NCI-H1417 treated with DMSO at 0.1 percent for 48 hours (cell line): ENCODE data around the gene TMEM132D.
"Not testable (repeated sequence)": the region's sequence is repeated elsewhere in the genome, so short reads cannot be mapped to it uniquely, and the experiment has no call there.

Source experiments
- DNase-seq: peaks from one replicate; lab custom pipeline; 2025; lab: John Stamatoyannopoulos, UW

The TMEM132D gene

DNA sequence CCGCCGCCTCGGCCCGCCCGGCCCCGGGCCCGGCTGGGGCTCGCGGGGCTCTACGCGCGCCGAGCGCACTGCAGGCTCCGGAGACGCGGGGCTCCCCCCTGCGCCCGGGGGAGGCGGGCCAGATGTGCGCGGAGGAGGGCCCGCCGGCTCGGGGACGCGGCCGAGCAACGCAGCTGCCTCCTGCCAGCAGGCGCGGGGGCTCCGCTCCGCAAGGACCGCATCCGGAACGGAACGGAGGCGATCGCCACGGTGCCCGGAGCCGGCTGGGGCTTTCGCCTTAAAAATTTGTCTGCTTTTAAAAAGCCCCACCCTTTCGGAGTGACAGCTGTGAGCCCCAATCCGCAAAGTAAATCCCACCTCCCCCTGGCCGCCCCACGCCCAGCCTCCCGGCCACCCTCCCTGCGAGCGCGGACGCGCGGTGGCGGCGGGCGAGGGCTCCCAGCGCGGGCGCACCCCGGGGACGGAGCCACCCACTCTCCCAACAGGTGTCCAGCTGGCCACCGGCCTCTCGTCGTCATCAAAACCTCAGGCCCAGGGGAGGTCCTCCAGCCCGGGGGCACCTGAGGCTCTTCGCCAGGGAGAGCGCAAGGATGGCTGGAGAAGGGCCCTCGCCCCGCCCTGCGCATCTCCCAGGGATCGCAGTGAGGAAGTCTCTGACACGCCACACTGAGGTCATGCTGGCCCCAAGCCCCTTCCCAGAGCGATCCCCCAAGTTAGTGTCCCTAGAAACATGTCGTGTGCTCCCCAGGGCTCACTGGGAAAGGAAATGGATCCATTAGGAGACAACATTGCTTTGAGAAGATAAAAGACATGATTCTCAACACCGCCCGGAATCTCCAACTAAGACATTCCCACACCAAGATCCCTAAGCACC lies at the start of gene TMEM132D:
Gene TMEM132D (minus strand): TSS at position 70 of the 874 bp plus-strand sequence.
- no peak for DNase-seq

DNA sequence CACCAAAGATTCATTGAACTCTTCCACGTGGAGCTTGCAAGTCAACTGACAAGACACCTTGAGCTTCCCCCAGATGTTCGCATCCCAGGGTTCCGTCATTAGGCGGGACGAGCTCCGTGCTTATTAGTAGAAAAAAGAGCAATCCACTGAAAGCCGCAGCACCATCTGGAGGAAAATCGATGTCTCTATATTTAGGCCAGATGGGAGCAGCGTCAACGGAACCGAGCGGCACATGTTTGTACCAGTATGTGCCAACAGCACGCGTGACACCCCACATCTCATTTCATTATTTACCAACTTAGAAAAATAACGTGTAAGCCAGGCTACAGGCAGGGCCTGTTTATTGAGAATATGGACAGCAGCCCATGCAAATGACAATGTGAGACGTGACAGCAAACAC lies 45.8 kb upstream of the TMEM132D start:
- no peak for DNase-seq

DNA sequence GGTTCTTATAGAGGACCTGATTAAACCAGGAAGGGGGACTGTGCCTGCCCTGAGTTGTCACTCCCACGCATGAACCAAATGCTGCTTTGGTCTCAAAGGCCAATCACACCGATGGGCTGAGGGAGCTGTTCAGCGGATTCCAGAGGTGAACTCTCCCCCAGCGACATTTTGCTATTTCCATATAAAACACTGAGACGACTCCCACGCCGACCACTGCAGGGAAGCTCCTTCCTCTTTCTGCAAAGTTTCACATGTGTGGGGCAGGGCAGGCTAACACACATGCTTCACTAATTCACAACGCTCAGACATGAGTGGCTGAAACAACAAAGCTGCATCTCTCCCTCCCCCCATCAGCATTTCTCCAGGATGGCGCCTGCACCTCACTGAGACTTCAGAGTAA lies 37.8 kb upstream of the TMEM132D start:
- no peak for DNase-seq

DNA sequence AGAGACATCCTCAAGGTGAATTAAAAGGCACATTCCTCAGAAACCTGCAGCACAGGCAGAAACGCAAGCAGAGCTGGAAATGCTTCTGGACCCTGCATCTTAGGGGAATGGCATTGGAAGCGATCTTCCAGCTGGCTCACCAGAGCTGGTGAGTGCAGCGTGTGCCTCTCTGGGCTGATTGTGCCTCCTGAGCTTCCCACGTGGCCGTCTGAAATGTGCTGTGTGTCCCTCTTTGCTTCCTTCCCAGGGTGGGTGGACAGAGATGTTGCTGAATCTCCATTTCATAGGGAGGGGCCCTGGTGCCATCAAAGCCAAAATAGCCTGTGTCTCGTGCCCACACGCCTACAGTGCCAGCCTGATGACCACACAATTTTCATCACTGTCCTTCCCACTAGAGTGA lies 34.3 kb upstream of the TMEM132D start:
- no peak for DNase-seq

DNA sequence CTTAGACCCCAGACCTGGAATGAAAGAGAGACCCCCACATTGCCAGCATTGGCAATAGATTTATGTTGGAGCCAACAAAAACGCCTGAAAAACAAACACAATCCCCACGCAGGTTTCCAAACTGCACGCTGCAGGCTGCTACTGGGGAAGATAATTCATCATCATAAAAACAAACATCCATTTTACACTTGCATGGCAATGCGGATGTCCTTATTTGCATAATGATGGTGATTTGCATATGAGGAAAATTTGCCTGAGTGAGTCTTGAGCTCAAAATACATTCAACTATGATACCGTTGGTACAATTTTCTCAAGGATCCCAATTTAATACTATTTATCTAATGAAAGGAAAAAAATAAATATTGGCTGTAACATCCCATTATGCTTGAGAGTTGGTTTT lies 33.6 kb upstream of the TMEM132D start:
- no peak for DNase-seq

DNA sequence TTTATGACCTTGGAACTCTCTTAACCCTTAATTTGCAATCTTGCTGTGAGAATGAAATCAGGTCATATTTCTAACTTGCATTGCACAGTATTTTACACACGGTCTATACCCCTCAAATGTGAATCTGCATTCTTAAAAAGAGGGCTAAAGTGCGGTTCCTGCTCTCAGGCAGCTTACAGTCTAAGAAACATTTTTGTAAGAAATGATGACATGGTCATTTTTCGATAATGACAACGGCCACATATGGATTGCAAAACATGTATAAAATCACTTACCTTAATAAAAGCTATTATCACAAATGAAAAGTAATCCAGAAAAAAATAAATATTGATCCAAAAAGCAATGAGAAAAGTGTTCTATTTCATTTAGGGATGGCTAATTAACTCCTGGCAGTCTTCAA lies 24.8 kb upstream of the TMEM132D start:
- DNase-seq, result no peak

DNA sequence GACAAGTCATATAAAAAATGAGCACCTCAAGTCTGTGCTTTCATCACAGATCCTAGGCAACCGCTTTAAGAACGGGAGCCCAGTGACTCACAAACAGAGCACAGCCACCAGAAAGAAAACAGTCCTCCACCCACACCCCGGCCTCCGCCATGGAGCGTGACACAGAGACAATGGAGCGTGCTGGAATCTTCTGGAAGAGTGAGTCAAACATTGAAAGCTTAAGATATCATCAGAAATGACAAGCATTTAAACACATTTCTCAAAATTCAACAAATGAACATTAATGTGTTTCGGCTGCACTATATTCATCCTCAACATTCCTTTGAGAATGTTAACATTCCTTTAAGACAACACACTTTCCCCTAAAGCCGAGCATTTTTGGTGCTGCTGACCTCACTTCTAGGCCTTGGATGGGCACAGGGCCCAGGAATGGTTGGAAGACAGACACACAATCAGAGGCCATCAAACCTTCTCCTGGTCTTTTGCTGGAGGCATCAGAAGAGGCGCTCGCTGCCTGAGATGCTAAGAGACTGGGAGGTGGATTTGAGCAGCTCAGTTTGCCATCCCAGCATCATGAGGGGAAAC lies 23.6 kb upstream of the TMEM132D start:
- DNase-seq, result no peak

DNA sequence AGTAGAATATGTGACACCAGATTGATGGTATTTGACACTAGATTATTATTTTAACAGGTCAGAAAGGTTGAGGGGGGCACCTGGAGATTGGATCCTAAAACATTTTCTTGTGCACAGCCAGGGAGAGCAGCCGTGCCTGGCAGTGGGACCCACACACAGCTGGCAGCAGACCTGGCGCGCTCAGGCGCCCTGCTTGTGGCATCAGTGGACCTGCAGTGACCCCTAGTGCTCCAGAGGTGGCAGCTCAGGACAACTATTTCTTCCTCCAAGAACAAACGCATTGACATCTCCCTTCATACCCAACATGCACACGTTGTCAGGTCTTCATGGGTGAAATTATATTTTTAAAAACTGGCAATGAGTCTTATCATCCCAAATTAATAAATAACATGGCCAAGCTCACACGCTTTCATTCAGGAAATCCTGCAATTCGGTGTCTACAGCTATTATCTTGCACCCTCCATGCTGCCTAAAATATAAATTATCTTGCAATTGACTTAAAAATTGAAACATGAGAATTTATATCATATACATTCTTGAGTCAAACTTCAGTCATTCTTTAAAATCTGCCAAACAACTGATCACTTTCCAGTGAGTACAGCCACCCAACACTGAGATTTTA lies 7.7 kb upstream of the TMEM132D start:
- peak; percentile 25 for DNase-seq

DNA sequence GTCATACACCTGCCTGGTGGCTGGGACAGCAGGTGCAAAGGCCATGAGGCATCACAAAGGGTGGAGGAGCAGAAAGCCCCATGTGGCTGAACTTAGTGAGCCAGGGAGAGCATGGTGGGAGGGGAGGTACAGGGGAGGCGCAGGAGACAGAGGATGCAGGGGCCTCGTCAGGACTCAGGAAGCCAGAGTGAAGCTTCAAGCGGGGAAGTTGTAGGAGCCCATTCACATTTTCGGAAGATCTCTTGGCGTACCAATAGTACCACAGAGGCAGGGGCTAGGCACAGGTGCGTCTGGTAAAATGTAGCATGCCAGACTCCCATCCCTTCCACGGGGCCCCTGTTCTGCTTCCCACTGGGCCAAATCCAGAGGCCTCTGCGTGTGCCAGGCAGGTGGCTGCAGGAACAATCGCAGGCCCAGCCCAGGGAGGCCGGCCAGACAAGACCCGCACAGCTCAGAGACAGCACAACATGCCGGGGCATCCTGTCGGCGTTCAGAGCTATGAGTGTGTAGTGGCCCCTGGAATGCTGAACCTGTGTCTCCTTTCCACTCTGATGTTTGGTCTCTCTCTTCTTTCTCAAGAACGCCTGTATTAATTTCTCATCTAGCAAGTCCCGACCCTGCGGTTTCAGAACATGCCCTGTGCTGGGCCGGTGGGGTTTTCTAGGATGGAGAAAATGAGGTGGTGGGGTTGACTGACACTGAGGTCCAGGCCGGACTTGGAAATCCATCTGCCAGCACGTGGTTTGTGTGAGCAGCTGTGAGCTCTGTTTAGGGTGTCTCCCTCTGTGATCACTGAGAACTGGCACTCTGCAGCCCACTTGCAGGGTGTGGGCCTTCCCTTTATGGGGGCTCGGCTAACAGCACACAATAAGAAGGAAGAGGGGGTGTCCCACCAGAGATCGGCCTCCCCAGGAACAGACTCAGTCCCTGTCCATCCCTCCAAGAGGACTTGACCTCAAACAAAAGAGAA lies 5.5 kb upstream of the TMEM132D start:
- no peak for DNase-seq

DNA sequence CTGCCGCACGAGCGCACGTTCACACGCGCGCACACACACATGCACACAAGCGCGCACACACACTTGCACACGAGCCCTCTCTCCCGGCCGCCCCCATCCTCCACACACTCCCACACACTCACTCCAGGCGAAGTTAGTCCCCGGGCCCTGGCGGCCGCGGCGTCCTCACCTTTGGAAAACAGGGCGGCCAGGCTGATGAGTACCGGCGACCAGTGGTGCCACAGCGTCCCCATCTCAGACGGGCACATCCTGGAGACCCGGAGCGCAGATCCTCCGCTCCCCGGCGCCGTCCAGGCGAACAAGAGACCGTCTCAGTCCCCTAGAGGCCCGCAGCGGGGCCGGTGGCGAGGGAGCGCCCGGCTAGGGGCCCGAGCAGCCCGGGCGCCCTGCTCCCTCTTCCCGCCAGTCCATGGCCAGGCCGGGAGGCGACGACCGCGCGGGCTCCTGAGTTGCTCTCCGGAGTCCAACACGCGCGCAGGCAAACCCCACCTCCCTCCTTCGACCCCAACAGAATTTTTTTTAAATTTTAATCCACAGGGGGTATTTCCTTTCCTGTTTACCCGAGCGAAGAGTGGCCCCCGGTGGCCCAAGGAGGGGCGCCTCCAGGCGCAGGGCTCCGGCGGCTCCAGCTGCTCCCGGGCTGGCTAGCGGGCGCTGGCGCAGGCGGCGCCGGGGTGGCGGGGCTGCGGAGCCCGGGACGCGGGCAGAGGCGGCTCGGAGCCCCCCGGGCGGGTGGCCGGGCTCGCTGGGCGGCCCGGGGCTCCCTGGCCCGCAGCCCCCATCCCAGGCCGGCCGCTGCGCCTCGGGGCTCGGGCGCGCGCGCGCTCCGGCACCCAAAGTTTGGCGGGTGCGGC lies 506 bp downstream of the TMEM132D start:
- no peak for DNase-seq

DNA sequence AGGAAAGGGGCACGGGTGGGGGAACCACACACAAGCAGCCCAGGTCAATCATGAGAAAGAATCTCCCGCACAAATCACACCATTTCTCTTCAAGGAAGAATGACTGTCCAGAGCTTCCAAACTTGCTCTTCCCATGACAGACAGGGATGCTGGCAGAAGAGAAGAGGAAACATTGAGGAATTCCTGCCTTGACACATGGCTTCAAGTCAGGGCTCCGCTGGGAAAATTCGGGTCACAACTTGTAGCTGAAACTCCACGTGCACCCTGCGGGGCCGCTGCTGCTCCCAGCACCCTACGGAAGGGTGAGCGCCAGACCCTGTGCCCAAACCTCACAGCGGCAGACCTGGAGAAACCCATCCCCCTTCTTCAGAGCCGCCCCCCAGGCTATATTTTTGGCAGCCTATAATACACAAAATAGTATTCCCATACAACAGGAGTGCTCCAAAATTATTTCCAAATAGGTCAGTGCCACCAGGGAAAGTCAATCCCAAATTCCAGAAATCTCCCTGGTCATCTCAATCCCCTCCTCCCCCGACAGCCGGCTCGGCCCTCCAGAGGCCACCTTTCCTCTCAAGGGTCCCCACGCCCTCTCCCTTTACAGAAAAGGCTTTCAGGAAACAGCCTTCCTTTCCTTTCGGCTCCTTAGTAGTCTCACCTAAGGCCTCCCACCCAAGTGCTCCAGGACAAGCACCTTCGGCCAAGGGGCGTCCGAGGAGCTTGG lies 1.3 kb downstream of the TMEM132D start:
- no peak for DNase-seq

DNA sequence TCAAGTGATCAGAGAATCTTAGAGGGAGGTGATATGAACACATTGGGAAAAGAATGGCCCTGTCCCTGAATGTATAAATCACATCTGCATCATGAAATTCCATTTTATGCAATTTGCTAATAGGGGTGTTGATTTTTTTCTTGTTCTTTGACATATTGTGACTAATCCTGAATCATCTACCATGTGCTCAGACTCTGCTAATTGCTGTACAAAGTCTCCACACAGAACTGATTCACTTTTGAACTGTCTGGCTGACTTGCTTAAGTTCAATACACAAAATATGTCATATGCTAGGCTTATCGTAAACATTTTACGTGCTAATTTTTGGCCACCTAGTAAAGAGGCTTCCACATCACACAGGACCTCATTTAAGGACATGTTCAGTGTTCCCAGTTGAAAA lies 2.6 kb downstream of the TMEM132D start:
- DNase-seq, result no peak

DNA sequence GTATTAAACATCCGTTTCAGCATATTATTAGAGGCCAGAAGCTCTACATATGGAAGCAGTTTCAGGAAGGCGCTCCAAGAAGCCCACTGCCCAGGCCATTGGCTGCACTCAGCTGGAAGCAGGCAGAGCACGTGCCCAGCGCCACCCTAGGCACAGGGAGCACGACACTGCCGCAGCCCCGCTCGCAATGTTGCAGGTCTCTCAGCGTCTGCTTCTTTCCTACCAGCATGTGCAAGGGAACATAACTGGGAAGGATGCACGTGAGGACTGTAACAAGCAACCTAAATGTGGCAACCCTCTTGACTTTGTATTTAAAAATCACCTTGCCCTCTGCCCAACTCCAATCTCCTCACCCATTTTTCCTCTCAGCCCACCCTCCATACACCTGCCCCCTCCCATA lies 3.5 kb downstream of the TMEM132D start:
- no peak for DNase-seq

DNA sequence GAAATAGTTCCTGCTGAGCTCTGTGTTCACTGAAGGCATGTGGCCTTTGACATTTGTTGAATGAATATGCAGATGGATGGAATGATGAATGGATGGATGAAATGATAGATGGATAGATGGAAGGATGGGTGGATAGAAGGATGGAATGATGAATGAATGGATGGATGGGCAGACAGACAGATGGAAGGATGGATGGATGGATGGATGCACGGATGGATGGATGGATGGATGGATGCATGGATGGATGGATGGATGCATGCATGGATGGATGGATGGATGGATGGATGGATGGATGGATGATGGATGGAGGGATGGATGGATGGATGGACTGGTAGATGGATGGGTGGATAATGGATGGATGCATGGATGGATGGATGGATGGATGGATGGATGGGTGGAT lies 4.8 kb downstream of the TMEM132D start:
- not testable (repeated sequence) for DNase-seq

DNA sequence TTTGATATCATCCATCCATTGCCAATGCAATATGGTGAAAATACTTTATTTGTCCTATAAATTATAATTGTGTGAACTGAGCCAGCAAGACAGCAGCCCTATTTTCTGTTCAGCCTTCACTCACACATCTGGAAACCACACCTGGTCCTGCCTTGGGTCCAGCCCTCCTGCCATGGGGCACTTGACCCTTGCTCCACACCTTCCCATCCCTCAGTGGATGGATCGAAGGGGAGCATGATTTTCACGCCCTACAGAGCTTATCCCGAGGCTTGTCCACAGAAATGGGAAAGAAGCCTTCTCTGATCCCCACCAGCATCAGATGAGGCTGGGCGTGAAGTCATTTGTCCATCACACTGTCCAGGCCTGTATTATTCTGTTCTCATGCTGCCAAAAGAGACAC lies 10.1 kb downstream of the TMEM132D start:
- no peak for DNase-seq

DNA sequence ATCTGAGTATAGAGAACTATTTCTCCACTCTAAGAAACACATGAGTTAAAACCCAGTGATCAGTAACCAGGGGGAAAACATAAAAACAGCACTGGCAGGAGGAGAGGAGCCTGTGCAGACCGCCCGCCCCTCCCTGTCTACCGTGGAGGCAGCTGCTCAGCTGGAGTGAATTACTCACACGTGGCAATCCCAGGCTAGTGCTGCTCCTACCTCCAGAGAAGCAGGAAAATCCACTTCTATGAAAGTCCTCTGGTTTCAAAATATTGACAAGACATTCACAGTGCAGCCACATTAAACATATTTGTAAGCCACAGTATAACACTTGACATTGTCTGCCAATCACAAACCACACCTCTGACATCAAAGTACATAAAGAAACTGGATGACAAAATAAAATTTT lies 16.7 kb downstream of the TMEM132D start:
- DNase-seq, result no peak

DNA sequence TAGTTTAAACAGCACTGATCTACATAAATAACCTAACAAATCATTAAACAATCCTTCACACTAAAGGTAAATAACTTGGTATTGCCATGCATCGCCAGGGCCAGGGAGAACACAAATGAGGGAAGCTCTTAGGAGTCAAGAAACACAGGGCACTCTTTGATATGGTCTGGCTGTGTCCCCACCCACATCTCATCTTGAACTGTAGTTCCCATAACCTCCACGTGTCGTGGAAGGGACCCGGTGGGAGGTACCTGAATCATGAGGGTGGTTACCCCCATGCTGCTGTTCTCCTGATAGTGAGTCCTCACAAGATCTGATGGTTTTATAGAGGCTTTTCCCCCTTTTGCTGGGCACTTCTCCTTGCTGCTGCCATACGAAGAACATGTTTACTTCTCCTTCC lies 17.3 kb downstream of the TMEM132D start:
- no peak for DNase-seq

DNA sequence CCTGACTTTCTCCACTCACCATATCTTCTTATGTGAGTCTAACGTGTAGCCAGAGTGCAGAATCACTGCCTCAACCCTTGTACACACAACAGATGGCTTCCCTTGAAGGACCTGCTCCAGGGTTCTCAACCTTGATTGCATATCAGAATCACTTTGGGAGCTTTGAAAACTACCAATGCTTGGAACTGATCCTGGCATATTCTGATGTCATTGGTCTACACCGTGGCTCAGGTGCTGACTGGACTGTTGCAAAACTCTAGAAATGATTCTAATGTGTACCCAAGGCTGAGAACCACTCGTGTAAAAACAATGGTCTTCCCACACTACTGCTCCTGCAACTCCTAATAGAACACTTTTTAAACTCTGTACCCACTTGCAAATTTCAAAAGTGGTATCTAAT lies 18.5 kb downstream of the TMEM132D start:
- no peak for DNase-seq

DNA sequence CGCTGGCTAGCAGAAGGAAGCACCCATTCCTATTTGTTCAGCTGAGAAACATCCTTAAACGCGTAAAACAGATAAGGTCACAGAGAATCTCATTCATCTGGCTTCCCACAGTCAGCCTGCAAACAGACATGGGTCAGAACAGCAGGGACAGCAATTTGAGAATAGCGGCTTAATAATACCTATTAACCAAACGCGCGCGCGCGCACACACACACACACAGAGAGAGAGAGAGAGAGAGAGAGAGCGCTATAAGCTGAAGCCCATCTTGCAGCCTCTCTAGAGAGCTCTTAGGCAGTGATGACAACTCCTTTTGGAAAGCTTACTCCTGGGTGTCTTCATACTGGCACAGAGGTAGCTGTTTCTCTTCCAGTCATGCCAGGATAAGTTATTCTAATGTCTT lies 26.4 kb downstream of the TMEM132D start:
- DNase-seq, result no peak

DNA sequence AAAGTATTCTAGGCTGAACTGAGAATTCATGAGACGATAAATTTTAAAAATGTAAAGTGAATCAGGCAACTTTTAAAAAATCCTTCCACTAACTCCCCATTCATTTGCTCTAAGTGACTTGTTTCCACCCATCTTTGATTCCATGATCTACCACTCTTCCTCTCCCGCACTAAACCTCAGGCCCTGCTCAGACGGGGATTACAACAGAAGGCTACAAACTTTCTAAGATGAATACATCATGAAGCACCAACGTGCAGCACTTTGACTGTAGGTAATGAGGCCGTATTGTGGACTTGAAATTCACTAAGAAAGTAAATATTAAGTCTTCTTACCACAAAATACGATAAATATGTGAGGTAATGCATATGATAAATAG lies 30.0 kb downstream of the TMEM132D start:
- DNase-seq, result no peak
